ENCODE measurements around the gene FYB1.

DNA sequence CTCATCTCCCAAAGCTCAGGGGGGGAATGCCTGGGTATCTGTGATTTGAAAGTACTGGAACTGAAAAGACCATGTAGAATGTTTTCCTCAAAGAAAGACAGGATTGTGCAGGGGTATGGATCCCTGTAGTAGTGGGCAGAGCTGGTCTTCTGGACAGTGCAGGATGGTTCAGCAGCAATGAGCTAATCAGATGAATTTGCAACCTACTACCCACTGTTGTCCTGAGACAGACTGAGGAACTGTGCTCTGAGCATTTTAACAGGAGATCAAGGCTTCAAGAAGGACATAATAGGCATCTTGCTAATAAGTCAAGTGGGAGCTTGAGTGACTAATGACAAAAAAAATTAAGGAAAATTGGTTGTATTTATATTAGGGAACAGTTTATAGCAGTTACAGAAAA is 61.7 kb downstream of the FYB1 start:
- TF ChIP-seq, protein P1, sequence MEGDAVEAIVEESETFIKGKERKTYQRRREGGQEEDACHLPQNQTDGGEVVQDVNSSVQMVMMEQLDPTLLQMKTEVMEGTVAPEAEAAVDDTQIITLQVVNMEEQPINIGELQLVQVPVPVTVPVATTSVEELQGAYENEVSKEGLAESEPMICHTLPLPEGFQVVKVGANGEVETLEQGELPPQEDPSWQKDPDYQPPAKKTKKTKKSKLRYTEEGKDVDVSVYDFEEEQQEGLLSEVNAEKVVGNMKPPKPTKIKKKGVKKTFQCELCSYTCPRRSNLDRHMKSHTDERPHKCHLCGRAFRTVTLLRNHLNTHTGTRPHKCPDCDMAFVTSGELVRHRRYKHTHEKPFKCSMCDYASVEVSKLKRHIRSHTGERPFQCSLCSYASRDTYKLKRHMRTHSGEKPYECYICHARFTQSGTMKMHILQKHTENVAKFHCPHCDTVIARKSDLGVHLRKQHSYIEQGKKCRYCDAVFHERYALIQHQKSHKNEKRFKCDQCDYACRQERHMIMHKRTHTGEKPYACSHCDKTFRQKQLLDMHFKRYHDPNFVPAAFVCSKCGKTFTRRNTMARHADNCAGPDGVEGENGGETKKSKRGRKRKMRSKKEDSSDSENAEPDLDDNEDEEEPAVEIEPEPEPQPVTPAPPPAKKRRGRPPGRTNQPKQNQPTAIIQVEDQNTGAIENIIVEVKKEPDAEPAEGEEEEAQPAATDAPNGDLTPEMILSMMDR (IDR thresholded peaks at IDR 0.05), result no peak
- no peak for TF ChIP-seq POLR2A (IDR thresholded peaks at IDR 0.05)

Measured in lower leg skin (tissue), 3 donors.